GM18907 (cell line): ENCODE data around the gene RASD1.

ENCODE experiments used
- ATAC-seq: cut with Tn5 transposase; IDR thresholded peaks from one replicate; pipeline ENCODE4 v1.9.1; 2021; ENCODE audit warnings: mild to moderate bottlenecking, moderate library complexity; ENCODE audit not compliant: unreplicated experiment

The RASD1 gene

DNA sequence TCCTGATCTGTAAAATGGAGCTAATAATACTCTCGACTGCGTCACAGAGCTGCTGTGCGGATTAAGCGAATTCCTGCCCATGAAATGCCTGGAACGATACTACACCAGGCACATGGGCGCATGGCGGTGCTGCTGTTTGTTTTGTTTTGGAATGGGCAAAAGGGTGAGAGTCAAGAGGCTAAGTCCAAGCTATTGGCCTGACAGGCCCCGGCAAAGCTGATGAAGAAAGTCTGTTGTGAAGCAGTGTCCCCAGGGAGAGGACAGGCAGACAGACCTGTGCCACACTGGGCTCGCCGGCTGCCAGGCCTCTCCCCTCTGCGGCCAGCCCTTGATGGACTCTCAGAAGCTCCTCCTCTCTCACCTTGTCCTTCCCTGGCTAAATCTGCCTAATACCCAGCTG lies 31.3 kb upstream of the RASD1 start:
- ATAC-seq = no peak

DNA sequence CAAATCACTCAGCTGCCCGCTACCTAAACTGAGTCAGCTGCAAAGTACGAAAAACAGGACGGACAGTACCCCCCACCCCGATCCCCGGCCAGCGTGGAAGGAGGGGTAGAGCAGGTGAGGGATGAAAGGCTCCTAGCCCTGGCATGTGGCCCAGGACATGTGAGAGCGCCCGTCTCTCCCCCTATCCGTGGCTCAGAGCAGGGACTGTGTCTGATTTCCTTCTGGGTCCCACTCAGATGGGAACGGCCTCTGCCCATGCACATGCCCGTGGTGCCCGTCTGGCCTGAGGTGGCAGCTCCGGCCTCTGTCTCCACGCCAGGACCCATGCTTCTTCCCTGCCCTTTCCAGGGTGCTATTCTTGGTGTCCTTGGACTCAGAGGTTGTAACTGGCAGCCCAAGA lies 30.2 kb upstream of the RASD1 start:
- no peak for ATAC-seq

DNA sequence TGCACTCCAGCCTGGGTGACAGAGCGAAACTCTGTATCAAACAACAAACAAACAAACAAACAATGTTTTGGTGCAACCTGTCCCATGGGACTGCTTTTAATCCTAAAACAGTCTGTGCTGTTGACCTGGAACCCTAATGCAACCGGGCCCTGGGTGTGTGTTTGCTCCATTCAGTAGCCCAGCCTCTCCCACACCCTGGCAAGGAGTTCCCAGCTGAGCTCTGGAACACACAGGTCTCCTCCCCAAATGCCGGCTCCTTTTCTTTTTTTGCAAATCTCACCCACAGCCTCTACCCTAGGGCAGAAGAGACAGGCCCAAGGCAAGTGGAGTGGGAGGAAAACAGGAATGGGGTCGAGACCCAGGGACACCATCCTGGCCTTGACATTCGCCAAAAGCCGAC lies 29.8 kb upstream of the RASD1 start:
- ATAC-seq = no peak

DNA sequence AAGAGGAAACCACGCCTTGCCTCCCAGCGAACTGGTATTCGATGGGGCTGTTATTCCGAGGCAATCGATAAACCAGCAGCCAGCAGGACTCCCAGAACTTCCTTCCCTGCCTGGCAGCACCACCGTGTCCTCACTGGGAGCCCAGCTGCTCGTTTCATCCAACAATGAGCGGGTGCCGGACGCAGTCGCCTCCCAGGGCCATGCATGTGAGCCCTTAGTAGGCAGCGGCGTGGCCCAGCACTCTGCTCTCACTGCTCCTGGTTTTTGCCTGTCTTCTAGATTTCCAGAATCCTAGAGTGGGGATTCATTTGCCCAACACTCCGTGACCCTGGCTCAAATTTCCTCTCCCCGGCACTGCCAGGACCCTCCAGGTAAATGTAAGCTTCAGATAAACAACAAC lies 29.1 kb upstream of the RASD1 start:
- no peak for ATAC-seq

DNA sequence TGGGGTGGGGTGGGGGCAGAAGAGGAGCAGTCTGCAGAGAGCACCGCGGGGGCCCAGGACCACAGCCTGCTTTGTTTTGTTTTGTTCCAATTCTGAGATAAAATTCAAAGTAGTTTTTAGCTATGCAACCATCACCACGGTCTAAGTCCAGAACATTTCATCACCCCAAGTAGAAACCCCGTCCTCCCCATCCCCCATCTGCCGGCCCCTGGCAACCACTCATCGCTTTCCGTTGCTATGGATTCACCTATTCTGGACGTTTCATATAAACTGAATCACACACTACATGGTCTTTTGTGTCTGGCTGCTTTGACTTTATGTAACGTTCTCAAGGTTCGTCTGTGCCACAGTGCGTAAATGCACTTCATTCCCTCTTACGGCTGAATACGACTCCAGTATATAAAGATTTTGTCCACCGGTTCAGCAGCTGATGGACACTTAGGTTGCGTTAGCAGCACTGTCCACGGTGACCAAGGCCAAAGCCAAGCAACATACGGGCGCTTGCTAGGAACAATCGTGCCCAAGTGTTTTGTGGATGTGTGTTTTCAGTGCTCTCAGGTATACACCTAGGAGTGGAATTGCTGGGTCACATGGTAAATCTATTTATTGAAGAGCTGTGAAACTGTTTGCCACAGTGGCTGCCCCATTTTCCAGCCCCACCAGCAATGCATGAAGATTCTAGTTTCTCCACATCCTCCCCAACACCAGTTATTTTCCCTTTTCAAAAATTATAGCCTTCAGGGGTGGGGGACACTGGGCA lies 27.7 kb upstream of the RASD1 start:
- ATAC-seq = no peak

DNA sequence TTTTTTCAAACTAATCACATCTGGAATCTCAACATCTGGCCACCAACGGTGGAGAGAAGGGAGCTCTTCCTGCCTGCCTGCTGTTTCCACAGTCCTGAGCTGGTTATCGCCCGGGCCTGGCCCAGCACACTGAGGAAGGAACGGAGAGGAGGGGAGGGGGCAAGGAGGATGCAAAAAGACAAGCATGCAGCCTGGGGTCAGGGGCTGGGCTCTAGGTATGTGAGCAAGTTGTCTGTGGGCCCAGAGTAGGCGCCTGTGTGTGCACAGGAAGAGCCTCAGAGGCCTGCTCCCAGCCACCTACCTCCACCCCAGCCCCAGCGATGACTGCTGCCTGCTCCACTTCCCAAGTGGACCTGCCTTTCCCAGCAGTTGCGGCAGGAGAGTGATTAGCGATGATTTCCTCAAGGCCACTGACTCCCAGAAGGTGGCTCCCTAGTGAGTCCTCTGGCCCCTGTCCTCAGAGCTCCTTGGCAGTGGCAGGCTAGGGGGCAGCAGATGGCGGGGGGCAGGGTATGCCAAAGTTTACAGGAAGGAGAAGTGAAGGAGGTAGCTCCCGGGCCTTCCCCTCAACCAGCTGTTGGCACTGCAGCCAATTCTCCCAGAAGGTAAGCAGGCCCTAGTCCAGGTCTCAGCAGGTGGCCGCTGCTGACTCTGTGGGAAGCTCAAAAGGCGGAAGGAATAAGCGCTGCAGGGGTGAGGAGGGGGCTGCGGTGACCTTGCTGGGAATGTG lies 27.0 kb upstream of the RASD1 start:
- ATAC-seq = no peak

DNA sequence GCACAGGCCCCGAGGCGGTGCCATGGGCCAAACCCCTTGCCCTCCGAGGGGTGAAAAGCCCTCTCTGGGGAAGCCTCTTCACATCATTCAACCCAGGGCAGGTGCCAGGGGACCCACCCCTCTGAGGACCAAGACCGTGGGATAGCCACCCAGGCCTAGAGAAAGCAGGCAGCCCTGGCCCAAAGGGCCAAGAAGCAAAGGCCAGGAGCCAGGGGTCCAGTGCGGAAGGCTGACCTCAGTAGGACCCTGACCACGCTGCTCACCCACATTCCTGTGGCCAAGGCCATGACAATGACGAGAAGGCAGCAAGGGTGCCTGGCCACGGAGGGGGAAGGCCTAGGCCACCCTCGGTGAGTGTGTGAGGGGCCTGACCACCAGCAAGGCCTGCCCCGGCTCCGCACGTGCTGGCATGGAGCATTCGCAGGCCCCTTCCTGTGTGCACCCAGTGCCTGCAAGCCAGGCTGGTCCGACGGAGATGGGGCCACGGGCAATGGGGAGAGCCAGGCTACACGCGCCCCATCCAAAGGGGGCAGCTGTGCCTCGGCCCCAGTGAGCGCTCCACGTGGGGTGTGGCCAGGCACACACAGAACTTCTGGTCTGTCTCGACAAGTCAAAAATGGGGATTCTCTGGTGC lies 24.5 kb upstream of the RASD1 start:
- ATAC-seq = no peak

DNA sequence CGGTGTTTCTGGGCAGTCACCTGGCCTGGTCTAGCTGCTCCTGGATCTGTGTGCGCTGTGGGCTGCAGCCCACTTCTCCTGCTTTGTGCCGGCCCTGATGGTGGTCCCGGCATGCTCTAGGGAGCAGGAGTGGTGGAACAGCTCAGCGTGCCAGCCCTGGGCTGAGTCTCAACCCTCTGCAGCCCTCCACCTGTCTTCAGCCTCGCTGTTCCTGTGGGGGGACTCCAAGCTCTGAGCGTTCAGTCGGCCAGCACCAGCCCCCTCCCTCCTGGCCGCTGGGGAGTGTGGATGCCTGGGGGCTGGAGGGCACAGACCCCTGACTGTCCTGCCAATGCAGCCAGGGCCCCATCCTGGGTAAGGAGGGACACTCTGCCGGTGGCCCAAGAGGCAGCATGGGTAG lies 23.7 kb upstream of the RASD1 start:
- no peak for ATAC-seq

DNA sequence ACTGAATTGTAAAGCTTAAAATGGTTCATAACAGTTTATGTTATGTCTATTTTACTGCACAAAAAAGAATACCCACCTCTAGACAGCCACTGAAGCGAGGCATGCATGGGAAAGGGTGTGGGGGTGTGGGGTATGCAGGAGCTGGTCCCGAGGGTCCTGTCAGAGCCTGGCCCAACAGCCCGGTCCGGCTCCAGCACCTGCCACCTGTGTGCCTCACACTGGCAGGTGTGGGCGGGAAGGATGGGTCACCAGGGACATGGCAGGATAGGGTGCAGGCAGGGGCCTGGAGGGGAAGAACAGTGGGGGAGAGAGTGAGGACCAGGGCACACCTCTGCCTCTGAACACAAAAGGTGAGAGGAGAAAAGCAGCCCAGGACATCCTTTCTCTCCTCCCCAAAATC lies 22.8 kb upstream of the RASD1 start:
- ATAC-seq = no peak

DNA sequence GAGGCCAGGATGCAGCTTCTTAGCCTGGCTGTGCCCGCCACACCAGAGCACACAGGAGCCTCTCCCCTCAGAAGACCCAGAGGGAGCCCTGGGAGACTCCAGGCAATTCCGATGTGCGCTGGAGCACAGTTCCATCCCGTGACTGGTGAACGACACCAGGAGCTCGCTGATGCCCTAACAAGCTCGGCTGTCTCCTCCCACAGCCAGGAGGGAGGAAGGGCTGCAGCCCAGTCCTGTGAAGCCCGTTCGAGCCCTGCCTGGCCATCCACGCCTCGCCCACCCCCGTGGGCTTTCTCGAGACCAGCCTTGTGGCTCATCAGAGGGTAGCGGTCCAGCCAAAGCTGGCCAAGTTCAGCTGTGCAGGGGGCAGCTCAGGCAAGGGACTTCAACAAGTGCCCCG lies 21.8 kb upstream of the RASD1 start:
- ATAC-seq = no peak

DNA sequence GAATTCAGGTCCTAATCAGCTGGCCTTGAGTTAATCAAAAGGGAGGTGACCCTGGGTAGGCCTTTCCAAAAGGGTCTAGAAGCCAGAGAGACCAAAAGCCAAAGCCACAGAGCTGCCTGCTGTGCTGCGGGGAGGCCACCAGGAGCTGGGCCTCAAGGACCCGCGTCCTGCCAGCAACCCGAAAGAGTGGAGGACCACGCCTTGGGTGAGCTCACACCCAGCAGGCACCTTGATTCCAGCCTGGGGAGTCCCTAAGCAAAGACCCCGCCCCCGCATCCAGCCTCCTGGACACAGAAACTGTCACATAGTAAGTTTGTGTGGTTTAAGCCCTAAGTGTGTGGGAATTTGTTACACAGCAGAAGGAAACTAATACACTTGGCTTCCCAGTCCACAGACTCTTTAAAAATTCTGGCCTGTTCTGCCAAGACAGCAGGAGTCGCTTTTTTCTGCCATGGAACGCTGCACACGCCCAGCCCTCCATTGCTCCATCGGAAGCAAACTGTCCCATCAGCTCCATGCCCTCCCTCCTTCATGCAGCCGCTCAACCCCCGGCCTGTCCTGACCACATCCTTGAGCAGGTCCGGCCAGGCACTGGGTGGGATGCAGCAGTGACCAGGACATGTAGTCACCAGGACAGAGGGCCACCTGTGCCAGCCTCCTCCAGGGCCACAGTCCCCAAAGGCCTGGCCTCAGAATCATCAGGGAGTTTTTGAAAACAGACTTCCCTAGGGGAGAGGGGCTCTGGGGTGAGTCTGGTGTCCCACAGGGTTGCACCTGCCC lies 20.9 kb upstream of the RASD1 start:
- no peak for ATAC-seq

DNA sequence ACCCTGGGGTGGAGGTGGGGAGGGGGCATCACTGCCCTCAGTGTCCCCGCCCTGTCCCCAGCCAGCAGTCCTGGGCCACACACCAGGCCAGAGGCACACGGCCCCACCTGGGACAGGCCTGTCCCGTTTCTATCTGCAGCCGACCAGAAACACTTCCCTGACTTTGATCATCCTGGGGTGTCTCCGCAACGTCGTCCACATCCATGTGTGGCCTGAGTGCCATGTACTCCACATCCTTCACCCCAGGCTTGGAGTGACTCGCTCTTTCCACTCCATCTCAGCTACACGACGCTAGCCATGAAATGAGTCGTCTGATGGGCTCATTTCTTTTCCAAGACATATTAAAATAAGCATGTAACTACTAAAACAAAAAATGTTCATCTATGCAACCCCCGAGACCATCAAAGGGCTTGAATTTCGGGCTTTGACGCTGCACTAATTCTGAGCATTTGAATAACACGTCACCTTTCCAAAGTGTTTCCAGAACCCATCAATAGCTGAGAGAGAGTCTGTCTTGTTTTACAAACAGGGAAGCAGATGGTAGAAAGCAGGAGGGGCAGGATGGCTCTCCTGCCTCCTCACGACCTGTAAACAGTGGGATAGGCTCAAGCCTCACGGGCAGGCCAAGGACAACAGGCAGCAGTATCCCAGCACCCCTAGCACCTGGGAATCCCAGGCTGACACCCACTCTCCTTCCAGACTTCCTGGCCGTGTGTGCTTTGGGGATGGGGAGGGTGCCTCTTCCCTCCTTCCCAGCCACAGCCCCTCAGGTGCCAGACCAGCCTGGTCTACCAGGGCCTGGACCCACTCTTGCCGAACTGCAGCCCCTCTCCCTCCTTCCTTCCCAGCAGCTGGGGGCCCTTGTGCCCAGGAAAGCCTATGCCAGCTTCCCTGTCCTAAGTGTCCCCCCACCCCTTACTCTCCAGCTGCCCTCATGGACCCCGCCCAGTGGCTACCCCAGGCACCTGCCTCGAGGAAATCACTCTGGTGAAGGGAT lies 20.0 kb upstream of the RASD1 start:
- no peak for ATAC-seq

DNA sequence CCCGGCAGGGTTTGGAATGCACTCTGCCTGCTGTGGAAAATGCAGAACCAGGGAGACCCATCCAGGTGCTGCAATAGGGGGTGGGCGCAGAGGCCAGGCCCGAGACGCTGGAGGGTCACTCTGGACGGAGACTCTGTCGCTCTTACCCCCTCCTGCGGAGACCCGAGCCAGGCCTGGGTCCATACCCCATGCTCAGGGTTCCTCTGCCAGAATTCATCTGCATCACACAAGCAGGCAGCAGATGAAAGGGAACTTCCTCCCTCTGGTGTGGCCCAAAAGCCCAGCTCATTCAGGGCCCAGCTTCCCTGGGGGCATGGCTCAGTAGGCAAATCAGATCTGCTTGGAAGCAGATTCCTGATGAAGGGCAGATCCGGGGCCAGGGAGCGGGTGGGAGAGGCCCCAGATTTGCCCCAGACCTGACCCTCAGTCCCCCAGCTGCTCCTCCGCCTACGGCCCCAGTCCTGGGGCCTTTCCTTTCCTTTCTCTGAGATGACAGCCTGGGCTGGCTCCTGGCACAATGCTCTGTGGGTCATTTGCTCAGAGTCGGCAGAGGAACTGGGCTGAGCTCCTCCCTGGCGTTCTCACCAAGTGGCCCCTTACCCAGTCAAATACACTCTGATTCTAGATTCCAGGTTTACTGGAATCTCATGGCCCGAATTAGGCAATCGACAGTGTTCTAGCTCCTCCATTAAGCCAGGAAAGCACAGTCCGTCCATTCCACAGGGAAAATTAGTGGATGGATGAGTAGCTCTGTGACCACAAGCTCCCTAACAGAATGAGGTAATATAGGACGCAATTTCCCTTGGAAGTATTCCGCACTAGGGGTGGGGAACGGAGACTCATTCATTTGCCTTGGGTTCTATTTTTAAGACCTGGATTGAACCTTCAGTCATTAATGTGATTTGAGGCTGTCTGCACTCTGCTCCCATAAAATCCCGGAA lies 19.1 kb upstream of the RASD1 start:
- ATAC-seq = no peak

DNA sequence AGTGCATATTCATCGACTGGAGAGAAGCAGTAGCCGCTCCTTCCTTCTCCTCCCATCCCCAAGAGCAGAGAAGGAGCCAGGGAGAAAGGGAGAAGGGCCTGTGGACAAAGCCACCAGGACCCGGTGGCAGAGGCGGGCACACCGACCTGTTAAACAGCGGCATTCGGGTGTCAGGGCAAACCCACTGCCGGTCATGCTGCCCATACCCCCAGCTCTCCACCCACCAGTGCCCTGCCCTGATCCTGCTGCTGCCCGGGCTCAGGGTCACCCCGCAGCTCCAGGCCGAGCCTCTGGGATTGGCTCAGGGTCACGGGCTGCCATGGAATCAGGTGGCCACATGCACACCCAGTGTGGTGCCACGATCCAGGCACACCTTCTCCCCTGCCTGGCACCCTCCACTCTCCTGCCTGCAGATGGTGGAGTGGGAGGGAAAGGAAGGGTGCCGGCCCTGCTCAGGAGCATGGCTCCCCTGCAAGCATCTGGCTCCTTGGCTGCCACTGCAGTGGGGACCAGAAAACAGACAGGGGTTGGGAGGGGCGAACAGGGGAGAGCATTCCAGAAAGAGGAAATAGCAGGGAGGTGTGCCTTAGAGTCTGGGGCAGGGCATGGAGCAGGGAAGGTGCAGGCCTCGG lies 18.3 kb upstream of the RASD1 start:
- no peak for ATAC-seq

DNA sequence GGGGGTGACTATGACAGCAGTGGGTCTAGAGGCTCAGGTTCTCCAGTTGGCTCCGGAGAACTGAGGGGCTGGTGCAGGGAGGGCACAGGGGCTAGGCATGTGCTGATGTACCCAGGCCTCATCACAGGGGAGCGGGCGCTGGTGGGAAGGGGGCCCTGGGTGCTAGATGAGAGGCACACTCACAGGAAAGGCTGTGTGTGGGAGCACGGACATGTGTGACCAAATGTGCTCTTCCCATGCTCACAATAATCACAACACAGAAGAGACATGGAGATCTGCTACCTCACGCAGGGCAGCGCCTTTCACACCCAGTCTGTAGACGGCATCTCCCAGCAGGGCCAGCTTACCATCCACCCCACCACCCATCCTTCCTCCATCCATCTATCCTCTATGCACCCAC lies 17.4 kb upstream of the RASD1 start:
- ATAC-seq = no peak

DNA sequence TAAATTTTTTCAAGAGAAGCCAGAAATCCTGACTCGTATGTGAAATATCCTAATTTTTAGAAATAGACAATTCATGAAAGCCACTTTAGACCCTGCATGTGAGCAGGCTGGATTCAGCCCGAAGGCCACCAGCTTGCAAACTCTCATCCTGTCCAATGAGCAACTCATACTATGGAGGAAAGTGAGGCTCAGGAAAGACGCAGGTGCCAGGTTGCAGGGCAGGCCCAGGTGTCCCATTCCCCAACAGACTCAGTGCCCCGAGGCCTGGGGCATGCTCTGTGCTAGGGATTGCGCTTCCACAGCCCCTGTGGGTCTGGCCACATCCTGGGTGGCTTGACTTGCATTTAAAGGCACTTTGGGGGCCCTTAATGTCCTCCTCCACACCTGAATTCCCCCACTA lies 16.7 kb upstream of the RASD1 start:
- no peak for ATAC-seq

DNA sequence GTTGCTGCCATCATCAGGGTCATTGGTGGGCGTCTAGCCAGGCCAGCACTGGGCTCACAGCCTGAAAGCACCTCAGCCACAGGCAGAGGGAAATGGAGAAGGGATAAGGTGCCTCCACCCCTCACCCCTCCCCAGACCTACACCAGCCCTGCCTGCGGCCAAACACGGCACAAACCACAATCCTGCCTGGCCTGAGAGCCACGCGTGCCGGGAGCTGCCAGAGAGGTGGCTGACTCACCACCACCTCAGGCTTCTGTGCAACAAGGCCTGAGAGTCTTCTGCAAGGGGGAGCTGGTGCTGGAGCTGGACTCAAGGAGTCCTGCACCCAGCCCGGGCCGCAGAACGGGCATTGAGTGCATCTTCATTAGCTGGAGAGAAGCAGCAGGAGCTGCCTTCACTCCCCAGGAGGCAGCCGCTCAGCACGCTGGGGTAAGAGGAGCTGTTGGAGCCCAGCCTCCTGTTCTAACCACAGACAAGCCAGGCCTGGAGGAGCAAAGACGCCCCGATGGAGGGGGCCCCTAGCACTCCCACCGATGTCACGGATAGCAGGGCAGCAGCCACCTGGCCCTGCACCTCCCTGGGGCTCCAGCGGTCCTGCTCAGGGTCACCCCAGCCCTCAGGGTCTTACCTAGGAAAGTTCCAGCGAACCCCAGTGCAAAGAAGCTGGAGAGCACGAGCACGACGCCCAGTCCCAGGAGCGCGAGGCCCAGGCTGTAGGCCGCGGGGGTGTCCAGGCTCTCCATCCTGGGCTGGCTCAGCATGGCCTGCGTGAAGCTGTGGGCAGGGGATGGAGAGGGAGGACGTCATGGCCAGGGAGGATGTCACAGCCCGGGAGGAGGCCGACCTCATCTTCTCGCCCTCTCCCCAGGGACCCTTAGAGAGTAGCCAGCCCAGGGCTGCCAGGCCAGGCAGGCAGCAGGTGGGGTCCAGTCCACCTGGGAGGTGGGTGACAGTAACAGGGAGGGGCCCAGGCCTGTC lies 16.0 kb upstream of the RASD1 start:
- no peak for ATAC-seq
